KMS-11 (cell line): ENCODE data around the gene POGLUT3.

ENCODE experiments used
- H2AFZ ChIP-seq: fragments of 200-600 bp; sonication (generic); 2 replicates; pipeline ENCODE4 v1.6.1; 2016; ENCODE audit warnings: antibody characterized with exemption, mixed run types, low read depth
- H3K27ac ChIP-seq: fragments of 200-600 bp; sonication (generic); 2 replicates; pipeline ENCODE4 v1.6.1; 2016; ENCODE audit warnings: mild to moderate bottlenecking, mixed run types
- H3K27me3 ChIP-seq: fragments of 200-600 bp; sonication (generic); 2 replicates; pipeline ENCODE4 v1.6.1; 2017; ENCODE audit warnings: mild to moderate bottlenecking, low read depth, mixed run types, moderate library complexity; ENCODE audit not compliant: insufficient read depth
- H3K36me3 ChIP-seq: fragments of 200-600 bp; sonication (generic); 2 replicates; pipeline ENCODE4 v1.6.1; 2017; ENCODE audit warnings: mild to moderate bottlenecking, mixed run types; ENCODE audit not compliant: insufficient read depth
- H3K4me1 ChIP-seq: fragments of 200-600 bp; sonication (generic); 2 replicates; pipeline ENCODE4 v1.6.1; 2016; ENCODE audit warnings: mild to moderate bottlenecking, low read depth, mixed run types; ENCODE audit not compliant: poor library complexity, severe bottlenecking
- H3K4me2 ChIP-seq: fragments of 200-600 bp; sonication (generic); 2 replicates; pipeline ENCODE4 v1.7.0; 2016; ENCODE audit warnings: mild to moderate bottlenecking, mixed run types
- H3K4me3 ChIP-seq: fragments of 200-600 bp; sonication (generic); IDR thresholded peaks from 2 replicates; pipeline ENCODE4 v1.6.1; 2017; ENCODE audit warnings: low read depth, low read length, mixed read lengths; ENCODE audit not compliant: insufficient read depth
- H3K79me2 ChIP-seq: fragments of 200-600 bp; sonication (generic); 2 replicates; pipeline ENCODE4 v1.6.1; 2016; ENCODE audit warnings: low read depth, mixed run types; ENCODE audit not compliant: insufficient read depth
- H3K9ac ChIP-seq: fragments of 200-600 bp; sonication (generic); 2 replicates; pipeline ENCODE4 v1.6.1; 2016; ENCODE audit warnings: mild to moderate bottlenecking, mixed run types
- H4K20me1 ChIP-seq: fragments of 200-600 bp; sonication (generic); 2 replicates; pipeline ENCODE4 v1.6.1; 2016; ENCODE audit warnings: mild to moderate bottlenecking, mixed run types; ENCODE audit not compliant: insufficient read depth
- TF ChIP-seq, protein P1 (sequence below): fragments of 200-600 bp; sonication (generic); conservative IDR thresholded peaks from 2 replicates; pipeline ENCODE4 v1.6.1; 2017; ENCODE audit warnings: low read depth, mild to moderate bottlenecking, antibody characterized with exemption, low read length, moderate library complexity, mixed read lengths

POGLUT3 gene, protein sequence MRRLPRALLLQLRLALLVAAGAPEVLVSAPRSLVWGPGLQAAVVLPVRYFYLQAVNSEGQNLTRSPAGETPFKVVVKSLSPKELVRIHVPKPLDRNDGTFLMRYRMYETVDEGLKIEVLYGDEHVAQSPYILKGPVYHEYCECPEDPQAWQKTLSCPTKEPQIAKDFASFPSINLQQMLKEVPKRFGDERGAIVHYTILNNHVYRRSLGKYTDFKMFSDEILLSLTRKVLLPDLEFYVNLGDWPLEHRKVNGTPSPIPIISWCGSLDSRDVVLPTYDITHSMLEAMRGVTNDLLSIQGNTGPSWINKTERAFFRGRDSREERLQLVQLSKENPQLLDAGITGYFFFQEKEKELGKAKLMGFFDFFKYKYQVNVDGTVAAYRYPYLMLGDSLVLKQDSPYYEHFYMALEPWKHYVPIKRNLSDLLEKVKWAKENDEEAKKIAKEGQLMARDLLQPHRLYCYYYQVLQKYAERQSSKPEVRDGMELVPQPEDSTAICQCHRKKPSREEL

GRCh38 chr11:108498046-108498815 is at the start of gene POGLUT3:
Gene POGLUT3 (minus strand): TSS chr11:108498384. CDS start chr11:108498366, 18 bp downstream.
- Histone ChIP-seq H3K4me3 (no peak within 1 kb of the TSS), H3K4me2 (no peak within 1 kb of the TSS), H3K9ac (no peak within 1 kb of the TSS), H4K20me1 (no peaks in the 10 kb centered on the region), H3K36me3 (no peaks in the 10 kb centered on the region), H3K79me2 (no peaks in the 10 kb centered on the region), H2AFZ (no peak within 1 kb of the TSS), H3K27me3 (no peaks in the 10 kb centered on the region), H3K27ac (no peak within 1 kb of the TSS), H3K4me1 (no peaks in the 10 kb centered on the region)
- TF ChIP-seq, protein P1, sequence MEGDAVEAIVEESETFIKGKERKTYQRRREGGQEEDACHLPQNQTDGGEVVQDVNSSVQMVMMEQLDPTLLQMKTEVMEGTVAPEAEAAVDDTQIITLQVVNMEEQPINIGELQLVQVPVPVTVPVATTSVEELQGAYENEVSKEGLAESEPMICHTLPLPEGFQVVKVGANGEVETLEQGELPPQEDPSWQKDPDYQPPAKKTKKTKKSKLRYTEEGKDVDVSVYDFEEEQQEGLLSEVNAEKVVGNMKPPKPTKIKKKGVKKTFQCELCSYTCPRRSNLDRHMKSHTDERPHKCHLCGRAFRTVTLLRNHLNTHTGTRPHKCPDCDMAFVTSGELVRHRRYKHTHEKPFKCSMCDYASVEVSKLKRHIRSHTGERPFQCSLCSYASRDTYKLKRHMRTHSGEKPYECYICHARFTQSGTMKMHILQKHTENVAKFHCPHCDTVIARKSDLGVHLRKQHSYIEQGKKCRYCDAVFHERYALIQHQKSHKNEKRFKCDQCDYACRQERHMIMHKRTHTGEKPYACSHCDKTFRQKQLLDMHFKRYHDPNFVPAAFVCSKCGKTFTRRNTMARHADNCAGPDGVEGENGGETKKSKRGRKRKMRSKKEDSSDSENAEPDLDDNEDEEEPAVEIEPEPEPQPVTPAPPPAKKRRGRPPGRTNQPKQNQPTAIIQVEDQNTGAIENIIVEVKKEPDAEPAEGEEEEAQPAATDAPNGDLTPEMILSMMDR, result no peak

- Histone ChIP-seq H3K9ac (no peak overlapping the region), H3K36me3 (no peaks in the 10 kb centered on the region), H3K27ac (no peak overlapping the region), H2AFZ (no peak overlapping the region), H3K4me2 (no peak overlapping the region), H3K27me3 (no peaks in the 10 kb centered on the region), H4K20me1 (no peaks in the 10 kb centered on the region), H3K79me2 (no peaks in the 10 kb centered on the region), H3K4me3 (no peak overlapping the region), H3K4me1 (no peaks in the 10 kb centered on the region)
- TF ChIP-seq, protein P1, result no peak
These were observed 47.8 kb upstream of the POGLUT3 start for GRCh38 chr11:108545909-108546501.

DNA sequence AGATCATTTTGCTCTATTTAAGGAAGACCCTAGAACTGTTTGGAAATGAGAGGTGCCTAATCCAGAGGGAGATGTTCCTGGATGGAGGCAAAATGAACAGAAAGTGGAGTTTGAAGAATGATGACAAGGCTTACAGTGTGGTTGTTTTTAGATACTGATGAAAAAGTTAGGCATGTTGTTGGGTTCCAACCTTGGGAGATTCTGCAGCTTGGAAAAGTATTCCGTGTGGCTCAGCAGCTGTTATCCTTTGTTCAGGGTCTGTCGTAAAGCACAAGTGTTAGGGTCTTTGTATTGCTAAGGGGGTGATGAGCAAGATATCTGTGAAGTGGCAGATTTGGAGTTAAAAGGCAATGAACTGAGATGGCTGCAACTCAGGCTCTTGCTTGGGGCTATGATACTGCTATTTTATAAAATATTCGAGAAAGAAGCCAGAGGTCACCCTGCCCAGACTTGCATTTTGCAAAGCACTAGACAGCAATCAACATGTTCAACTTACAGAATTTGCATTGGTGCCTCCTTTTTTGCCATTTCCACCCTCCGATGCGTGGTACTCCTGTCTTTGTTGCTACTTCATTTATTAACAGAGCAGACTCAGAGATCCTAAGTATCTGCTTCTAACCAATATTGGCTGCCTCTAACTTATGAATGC is 45.3 kb upstream of the POGLUT3 start:
- Histone ChIP-seq H3K9ac (no peak overlapping the region), H3K4me3 (no peak overlapping the region), H3K79me2 (no peaks in the 10 kb centered on the region), H4K20me1 (no peaks in the 10 kb centered on the region), H3K4me1 (no peaks in the 10 kb centered on the region), H2AFZ (no peak overlapping the region), H3K36me3 (no peaks in the 10 kb centered on the region), H3K27ac (no peak overlapping the region), H3K27me3 (no peaks in the 10 kb centered on the region), H3K4me2 (no peak overlapping the region)
- TF ChIP-seq, protein P1, result no peak

DNA sequence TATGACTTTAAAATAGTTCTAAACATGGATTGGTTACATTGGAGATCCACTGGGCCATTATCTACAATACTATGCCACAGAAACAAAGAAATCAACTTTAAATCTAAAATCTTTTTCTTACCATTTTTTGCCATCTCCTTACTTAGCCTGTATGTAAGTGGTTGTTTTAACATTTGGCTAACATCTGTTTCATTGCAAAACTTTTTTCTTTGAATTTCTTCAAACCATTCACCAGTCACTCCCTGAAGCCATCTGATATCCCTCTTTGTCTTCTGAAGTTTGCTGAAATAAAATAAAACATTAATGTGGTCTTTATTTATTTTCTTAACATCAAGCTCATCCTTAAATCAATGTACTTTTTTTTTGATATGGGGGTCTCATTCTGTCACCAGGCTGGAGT is 43.3 kb upstream of the POGLUT3 start:
- H3K4me2 ChIP-seq, result no peak overlapping the region
- no peak overlapping the region for H3K4me3 ChIP-seq
- H3K79me2 ChIP-seq, result no peaks in the 10 kb centered on the region
- no peak overlapping the region for H2AFZ ChIP-seq
- H3K36me3 ChIP-seq, result no peaks in the 10 kb centered on the region
- H4K20me1 ChIP-seq, result no peaks in the 10 kb centered on the region
- H3K4me1 ChIP-seq, result no peaks in the 10 kb centered on the region
- H3K27me3 ChIP-seq, result no peaks in the 10 kb centered on the region
- TF ChIP-seq, protein P1, result no peak
- H3K9ac ChIP-seq, result no peak overlapping the region
- no peak overlapping the region for H3K27ac ChIP-seq
